Lung (tissue), 12 donors: ENCODE results near the gene CBL. TPM values are rescaled to one million over a fixed set of nuclear protein-coding genes. Genes with fewer than 3 reads are reported as not detected.
A peak's percentile ranks its signal among the peaks of the same experiment; 100 is the strongest.

Experiments
- ATAC-seq: fragments of 200-7000 bp; cut with Tn5 transposase; one replicate; pipeline ENCODE4 v1.9.1; 2020; ENCODE audit warnings: moderate number of reproducible peaks; ENCODE audit not compliant: insufficient read depth, low FRiP score
- DNase-seq, 3 donors: peaks; one replicate each; pipeline ENCODE4 v3.0.0-alpha.2; 2013 to 2017
- H3K27ac ChIP-seq, 2 donors: one replicate each; pipeline ENCODE4 v1.5.1; 2013; ENCODE audit warnings: mild to moderate bottlenecking in 2 of 2, moderate library complexity in 2 of 2, control low read depth in 1 of 2, inconsistent platforms in 1 of 2, low read depth in 1 of 2, low read length in 1 of 2
- H3K27me3 ChIP-seq, 3 donors: one replicate each; pipeline ENCODE4 v1.5.1; 2013; ENCODE audit warnings: low read length in 2 of 3; ENCODE audit not compliant: control insufficient read depth in 3 of 3, insufficient read depth in 3 of 3
- H3K36me3 ChIP-seq, 4 donors: one replicate each; pipeline ENCODE4 v1.5.1; 2013; ENCODE audit warnings: low read length in 4 of 4, mild to moderate bottlenecking in 1 of 4, moderate library complexity in 1 of 4; ENCODE audit not compliant: control insufficient read depth in 4 of 4, insufficient read depth in 4 of 4
- H3K4me1 ChIP-seq, 5 donors: one replicate each; pipeline ENCODE4 v1.5.1; 2013; ENCODE audit warnings: low read length in 5 of 5, mild to moderate bottlenecking in 2 of 5, moderate library complexity in 1 of 5; ENCODE audit not compliant: control insufficient read depth in 5 of 5, insufficient read depth in 5 of 5
- H3K4me3 ChIP-seq: one replicate; pipeline ENCODE4 v1.5.1; 2013; ENCODE audit warnings: mild to moderate bottlenecking, control low read depth, moderate library complexity
- H3K9ac ChIP-seq, 2 donors: one replicate each; pipeline ENCODE4 v1.5.1; 2013; ENCODE audit warnings: low read length in 2 of 2, control low read depth in 1 of 2; ENCODE audit not compliant: insufficient read depth in 1 of 2
- H3K9me3 ChIP-seq, 4 donors: one replicate each; pipeline ENCODE4 v1.5.1; 2013; ENCODE audit warnings: low read length in 3 of 4, mild to moderate bottlenecking in 1 of 4, moderate library complexity in 1 of 4; ENCODE audit not compliant: control insufficient read depth in 4 of 4, insufficient read depth in 3 of 4
- CTCF ChIP-seq: IDR thresholded peaks from 2 replicates; pipeline ENCODE4 v1.5.1; 2012; ENCODE audit warnings: mild to moderate bottlenecking; ENCODE audit errors: control extremely low read depth, extremely low read depth
- WGBS, 2 donors: extraction: QIAGEN DNeasy Blood & Tissue Kit; methylation state at CpG; one replicate each; pipeline ENCODE4 v1.1.7; 2013; 5-methylcytosine and 5-hydroxymethylcytosine counted together
- polyA plus RNA-seq, 2 donors: library from polyadenylated mRNA; stranded (reverse); fragments of 200-250 nt; gene quantifications; one replicate each; pipeline ENCODE4 v1.2.1, GENCODE V29; 2013
- total RNA-seq, 2 donors: library from RNA; depleted of rRNA in 1 of 2; stranded (reverse); fragments of >200 nt in 1 of 2; gene quantifications; one replicate each; pipeline ENCODE4 v1.2.1, GENCODE V29; 2014 to 2021
- donor health status: control.
- donor health status: control.
- donor health status: Bipolar disorder and iron deficiency.
- donor health status: healthy.
- donor health status: DM: yes; HTN: yes; CAD: no.

CBL gene
- total and polyA plus RNA-seq, 4 donors: 8.7 to 25.1 (median 16.1) TPM

- H3K4me3 ChIP-seq: no peak overlapping the region
- ATAC-seq (no peak), DNase-seq (no peak)
- WGBS, 2 donors: 66 to 70% methylated on average over 3 of the region's 3 CpGs
- peaks cover 0 to 16% (median 5%) of the 10 kb centered on the region in 5 donors for H3K4me1 ChIP-seq
- H3K36me3 ChIP-seq: no peaks in the 10 kb centered on the region
- no peak for TF ChIP-seq CTCF
- H3K27ac ChIP-seq: no peak overlapping the region
- no peak overlapping the region for H3K9ac ChIP-seq
- H3K27me3 ChIP-seq: no peaks in the 10 kb centered on the region
- H3K9me3 ChIP-seq: no peaks in the 10 kb centered on the region
These were observed 3.9 kb downstream of the CBL start for GRCh38 chr11:119210050-119210449.

DNA sequence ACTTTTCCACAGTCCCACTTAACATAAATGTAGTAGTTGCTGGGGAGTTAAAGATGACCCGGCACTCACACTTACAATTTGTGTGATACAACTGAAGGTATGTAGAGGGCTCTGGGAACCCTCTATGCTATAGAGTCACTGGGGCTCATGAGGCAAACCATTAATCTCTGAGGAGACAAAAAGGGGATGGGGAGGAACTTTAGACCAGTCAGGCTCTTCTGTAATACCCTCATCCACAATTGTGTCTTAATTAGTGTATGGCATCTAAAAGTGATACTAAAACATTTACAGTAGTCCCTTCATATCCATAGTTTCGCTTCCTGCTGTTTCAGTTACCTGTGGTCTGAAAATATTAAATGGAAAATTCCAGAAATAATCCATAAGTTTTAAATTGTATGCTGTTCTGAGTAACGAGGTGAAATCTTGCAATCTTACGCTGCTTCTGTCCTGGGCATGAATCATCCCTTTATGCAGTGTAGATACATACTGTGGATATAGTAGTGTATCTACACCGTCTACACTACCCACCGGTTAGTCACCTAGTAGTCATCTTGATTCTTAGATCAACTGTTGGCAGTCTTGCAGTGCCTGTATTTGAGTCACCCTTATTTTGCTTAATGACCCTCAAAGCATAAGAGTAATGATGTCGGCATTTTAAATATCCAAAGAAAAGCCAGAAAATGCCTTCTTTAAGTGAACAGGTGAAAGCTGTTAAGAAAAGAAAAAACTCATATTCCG lies 12.2 kb downstream of the CBL start:
- ATAC-seq (no peak), DNase-seq (no peak)
- Histone ChIP-seq H3K27me3 (no peaks in the 10 kb centered on the region), H3K4me1 (peaks cover 0 to 11% (median 2%) of the 10 kb centered on the region in 5 donors), H3K9ac (no peak overlapping the region), H3K9me3 (no peaks in the 10 kb centered on the region), H3K4me3 (no peak overlapping the region), H3K27ac (no peak overlapping the region), H3K36me3 (peaks cover 0 to 1% (median 0%) of the 10 kb centered on the region in 4 donors)
- 83 to 86% methylated on average over 8 of the region's 8 CpGs for WGBS, 2 donors
- no peak for TF ChIP-seq CTCF

DNA sequence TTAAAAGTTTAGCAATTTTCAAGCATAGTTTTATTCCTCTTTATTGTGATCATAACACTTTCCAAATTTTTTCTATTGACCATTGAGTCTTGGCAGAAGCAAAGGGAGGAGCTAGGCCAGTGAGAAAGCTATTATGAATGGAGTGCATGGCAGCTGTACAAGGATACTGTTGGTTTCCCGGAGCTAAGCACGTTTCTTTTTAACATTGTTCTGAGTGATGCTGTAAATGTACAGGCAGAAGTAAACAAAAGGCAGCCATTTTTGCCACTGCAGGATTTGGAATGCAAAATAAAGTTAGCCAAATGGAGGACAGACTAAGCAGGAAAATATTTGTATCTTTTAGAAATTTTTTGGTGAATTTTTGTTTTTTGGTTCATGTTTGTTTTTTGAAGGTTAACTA lies 16.2 kb downstream of the CBL start:
- WGBS, 2 donors: 23 to 44% methylated on average over 2 of the region's 2 CpGs
- ATAC-seq: no peak
- no peak overlapping the region for H3K9ac ChIP-seq
- H3K4me1 ChIP-seq: peaks cover 0 to 11% (median 0%) of the 10 kb centered on the region in 5 donors
- H3K4me3 ChIP-seq: no peak overlapping the region
- peak; percentile 71 to 92 (median 91) for DNase-seq
- H3K27ac ChIP-seq: no peak overlapping the region
- H3K36me3 ChIP-seq: no peaks in the 10 kb centered on the region
- H3K9me3 ChIP-seq: no peaks in the 10 kb centered on the region
- no peak for TF ChIP-seq CTCF
- H3K27me3 ChIP-seq: no peaks in the 10 kb centered on the region
